GM23338 (cell line): ENCODE results near the gene RYR1.

Experiments
- CREB1 ChIP-seq: fragments of 250-450 bp; sonication (Bioruptor Pico); IDR thresholded peaks from 2 replicates; pipeline ENCODE4 v1.5.0; 2020; ENCODE audit warnings: low read depth, mild to moderate bottlenecking, moderate library complexity
- EZH2 ChIP-seq: fragments of 200-600 bp; sonication (generic); IDR thresholded peaks from one replicate; pipeline ENCODE4 v1.8.0; 2017; ENCODE audit warnings: antibody characterized with exemption, mild to moderate bottlenecking, low read depth; ENCODE audit not compliant: unreplicated experiment
- EZH2phosphoT487 ChIP-seq: fragments of 200-600 bp; sonication (generic); IDR thresholded peaks from one replicate; pipeline ENCODE4 v1.8.1; 2018; ENCODE audit warnings: antibody characterized with exemption; ENCODE audit not compliant: unreplicated experiment
- JUNB ChIP-seq: IDR thresholded peaks from one replicate; pipeline ENCODE4 v1.6.1; 2016; ENCODE audit warnings: antibody characterized with exemption; ENCODE audit not compliant: unreplicated experiment
- NANOG ChIP-seq: IDR thresholded peaks from 2 replicates; pipeline ENCODE4 v1.6.1; 2016; ENCODE audit warnings: antibody characterized with exemption, borderline replicate concordance
- POLR2AphosphoS5 ChIP-seq: IDR thresholded peaks from 2 replicates; pipeline ENCODE4 v1.6.1; 2016; ENCODE audit warnings: antibody characterized with exemption, low read depth
- STAT1 ChIP-seq: IDR thresholded peaks from one replicate; pipeline ENCODE4 v1.6.1; 2016; ENCODE audit warnings: antibody characterized with exemption; ENCODE audit not compliant: unreplicated experiment
- ZNF331 ChIP-seq: fragments of 250-450 bp; sonication (Bioruptor Pico); IDR thresholded peaks from 2 replicates; pipeline ENCODE4 v1.5.0; 2020; ENCODE audit warnings: low read depth, mild to moderate bottlenecking, moderate library complexity
- TF ChIP-seq, protein P1 (sequence below), 2 experiments: fragments of 200-600 bp in 1 of 2; sonication (generic) in 1 of 2; conservative IDR thresholded peaks; 2 replicates each; pipeline versions ENCODE4 v1.5.1 to v1.6.1; 2016 to 2017; ENCODE audit warnings: antibody characterized with exemption in 2 of 2, low read depth in 2 of 2, mild to moderate bottlenecking in 2 of 2, moderate library complexity in 1 of 2
- TF ChIP-seq, protein P2 (sequence below): IDR thresholded peaks from one replicate; pipeline ENCODE4 v1.6.1; 2018; ENCODE audit warnings: antibody characterized with exemption; ENCODE audit not compliant: unreplicated experiment
- TF ChIP-seq, protein P3 (sequence below): IDR thresholded peaks from 2 replicates; pipeline ENCODE4 v1.6.1; 2016; ENCODE audit warnings: antibody characterized with exemption

DNA sequence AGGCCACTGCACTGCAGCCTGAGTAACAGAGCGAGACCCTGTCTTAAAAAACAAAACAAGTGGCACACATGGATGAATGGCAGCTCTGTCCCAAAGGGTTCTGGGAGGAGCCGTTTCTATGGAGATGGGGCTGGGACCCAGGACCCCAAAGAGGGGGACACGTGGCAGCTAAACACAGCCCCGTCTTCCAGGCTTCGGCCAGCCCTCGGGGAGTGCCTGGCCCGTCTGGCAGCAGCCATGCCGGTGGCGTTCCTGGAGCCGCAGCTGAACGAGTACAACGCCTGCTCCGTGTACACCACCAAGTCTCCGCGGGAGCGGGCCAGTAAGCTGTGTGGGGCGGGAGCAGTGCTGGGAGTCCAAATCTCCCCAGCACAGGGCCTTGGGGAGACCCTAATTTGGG lies 82.4 kb downstream of the RYR1 start:
- TF ChIP-seq, protein P1, sequence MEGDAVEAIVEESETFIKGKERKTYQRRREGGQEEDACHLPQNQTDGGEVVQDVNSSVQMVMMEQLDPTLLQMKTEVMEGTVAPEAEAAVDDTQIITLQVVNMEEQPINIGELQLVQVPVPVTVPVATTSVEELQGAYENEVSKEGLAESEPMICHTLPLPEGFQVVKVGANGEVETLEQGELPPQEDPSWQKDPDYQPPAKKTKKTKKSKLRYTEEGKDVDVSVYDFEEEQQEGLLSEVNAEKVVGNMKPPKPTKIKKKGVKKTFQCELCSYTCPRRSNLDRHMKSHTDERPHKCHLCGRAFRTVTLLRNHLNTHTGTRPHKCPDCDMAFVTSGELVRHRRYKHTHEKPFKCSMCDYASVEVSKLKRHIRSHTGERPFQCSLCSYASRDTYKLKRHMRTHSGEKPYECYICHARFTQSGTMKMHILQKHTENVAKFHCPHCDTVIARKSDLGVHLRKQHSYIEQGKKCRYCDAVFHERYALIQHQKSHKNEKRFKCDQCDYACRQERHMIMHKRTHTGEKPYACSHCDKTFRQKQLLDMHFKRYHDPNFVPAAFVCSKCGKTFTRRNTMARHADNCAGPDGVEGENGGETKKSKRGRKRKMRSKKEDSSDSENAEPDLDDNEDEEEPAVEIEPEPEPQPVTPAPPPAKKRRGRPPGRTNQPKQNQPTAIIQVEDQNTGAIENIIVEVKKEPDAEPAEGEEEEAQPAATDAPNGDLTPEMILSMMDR (conservative IDR thresholded peaks at IDR 0.05; ENCODE audit: low read depth in 2 of 2): no peak
- TF ChIP-seq POLR2AphosphoS5 (no peak), EZH2phosphoT487 (no peak), ZNF331 (no peak), CREB1 (CRISPR knock-in tag) (no peak), EZH2 (no peak), JUNB (no peak), NANOG (no peak), STAT1 (no peak)
- TF ChIP-seq, protein P2, sequence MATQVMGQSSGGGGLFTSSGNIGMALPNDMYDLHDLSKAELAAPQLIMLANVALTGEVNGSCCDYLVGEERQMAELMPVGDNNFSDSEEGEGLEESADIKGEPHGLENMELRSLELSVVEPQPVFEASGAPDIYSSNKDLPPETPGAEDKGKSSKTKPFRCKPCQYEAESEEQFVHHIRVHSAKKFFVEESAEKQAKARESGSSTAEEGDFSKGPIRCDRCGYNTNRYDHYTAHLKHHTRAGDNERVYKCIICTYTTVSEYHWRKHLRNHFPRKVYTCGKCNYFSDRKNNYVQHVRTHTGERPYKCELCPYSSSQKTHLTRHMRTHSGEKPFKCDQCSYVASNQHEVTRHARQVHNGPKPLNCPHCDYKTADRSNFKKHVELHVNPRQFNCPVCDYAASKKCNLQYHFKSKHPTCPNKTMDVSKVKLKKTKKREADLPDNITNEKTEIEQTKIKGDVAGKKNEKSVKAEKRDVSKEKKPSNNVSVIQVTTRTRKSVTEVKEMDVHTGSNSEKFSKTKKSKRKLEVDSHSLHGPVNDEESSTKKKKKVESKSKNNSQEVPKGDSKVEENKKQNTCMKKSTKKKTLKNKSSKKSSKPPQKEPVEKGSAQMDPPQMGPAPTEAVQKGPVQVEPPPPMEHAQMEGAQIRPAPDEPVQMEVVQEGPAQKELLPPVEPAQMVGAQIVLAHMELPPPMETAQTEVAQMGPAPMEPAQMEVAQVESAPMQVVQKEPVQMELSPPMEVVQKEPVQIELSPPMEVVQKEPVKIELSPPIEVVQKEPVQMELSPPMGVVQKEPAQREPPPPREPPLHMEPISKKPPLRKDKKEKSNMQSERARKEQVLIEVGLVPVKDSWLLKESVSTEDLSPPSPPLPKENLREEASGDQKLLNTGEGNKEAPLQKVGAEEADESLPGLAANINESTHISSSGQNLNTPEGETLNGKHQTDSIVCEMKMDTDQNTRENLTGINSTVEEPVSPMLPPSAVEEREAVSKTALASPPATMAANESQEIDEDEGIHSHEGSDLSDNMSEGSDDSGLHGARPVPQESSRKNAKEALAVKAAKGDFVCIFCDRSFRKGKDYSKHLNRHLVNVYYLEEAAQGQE: no peak
- TF ChIP-seq, protein P3, sequence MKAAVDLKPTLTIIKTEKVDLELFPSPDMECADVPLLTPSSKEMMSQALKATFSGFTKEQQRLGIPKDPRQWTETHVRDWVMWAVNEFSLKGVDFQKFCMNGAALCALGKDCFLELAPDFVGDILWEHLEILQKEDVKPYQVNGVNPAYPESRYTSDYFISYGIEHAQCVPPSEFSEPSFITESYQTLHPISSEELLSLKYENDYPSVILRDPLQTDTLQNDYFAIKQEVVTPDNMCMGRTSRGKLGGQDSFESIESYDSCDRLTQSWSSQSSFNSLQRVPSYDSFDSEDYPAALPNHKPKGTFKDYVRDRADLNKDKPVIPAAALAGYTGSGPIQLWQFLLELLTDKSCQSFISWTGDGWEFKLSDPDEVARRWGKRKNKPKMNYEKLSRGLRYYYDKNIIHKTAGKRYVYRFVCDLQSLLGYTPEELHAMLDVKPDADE: no peak
